Stimulated activated CD8-positive, alpha-beta memory T cell treated with anti-CD3 and anti-CD28 coated beads, Interleukin-7, amount 100 ng/mL, for 48 hours (primary cell): ENCODE measurements around the gene CATSPERD.
A peak's percentile ranks its signal among the peaks of the same experiment; 100 is the strongest.
"Not testable (repeated sequence)": the region's sequence is repeated elsewhere in the genome, so short reads cannot be mapped to it uniquely, and the experiment has no call there.

Source experiments
- DNase-seq, 2 donors: peaks; one replicate each; pipeline ENCODE4 v3.0.0-alpha.2; 2020; ENCODE audit warnings: low read depth in 1 of 2; ENCODE audit errors: extremely low read depth in 1 of 2

The CATSPERD gene

DNA sequence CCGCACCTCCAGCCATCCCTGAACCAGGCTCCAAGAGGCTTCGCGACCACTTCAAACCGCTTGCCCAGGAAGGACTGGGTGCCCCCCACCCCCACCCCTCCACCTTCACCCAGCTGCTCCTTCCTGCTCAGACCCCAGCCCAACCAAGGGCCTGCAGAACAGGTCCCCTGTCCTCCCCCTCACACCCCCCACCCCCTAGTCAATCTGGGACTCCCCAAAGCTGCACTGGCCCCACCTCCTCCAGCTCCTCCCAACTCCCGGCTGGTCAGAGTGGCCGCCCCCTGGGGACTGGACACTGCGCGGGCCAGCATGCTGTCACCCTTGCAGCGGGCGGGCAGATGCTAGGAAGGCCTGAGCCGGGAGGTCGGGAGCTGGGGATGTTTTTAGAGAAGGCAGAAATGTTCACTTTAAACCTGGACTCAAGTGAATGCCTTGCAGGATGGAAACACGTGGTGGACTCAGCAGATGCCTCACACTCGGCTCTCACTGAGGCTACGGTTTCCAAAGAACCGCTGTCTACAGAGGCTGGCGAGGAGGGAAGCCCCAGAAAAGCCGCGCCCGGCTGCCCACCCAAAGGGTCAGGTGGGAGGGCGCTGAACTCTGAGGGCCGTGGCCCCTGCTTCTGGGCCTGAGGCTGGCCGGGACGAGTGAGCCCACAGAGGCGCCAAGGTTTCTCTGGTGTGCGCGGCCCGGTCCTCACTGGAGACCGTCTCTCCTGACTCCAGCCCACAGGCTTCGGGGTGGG is 22.4 kb upstream of the CATSPERD start:
- DNase-seq = no peak

GRCh38 chr19:5698635-5699422 is 21.6 kb upstream of the CATSPERD start:
- no peak for DNase-seq

DNA sequence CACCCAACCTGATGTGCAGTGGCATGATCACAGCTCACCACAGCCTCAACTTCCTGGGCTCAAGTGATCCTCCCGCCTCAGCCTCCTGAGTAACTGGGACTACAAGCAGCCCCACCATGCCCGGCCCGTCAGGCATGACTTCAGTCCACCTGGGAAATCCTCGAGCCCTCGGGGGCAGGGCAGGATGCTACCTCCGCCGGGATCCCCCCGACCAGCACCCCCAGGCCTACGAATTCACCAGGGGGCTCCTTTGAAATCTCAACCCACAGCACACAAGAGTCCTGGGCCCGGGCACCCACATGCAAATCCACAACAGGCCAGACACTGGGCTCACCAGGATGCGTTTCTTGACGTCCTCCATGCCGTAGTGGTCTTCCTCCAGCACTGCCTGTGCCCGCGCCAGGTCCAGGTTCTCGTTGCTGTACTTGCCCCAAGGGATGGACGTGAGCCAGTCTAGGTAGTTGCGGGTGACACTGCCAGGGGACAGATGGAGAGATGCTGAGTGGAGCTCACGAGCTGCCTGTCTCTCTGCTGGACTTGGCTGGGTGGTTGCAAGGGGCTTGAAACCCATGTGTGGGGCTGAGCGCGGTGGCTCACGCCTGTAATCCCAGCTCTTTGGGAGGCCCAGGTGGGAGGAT is 19.9 kb upstream of the CATSPERD start:
- DNase-seq = no peak

GRCh38 chr19:5702053-5702410 is 18.4 kb upstream of the CATSPERD start:
- not testable (repeated sequence) for DNase-seq

DNA sequence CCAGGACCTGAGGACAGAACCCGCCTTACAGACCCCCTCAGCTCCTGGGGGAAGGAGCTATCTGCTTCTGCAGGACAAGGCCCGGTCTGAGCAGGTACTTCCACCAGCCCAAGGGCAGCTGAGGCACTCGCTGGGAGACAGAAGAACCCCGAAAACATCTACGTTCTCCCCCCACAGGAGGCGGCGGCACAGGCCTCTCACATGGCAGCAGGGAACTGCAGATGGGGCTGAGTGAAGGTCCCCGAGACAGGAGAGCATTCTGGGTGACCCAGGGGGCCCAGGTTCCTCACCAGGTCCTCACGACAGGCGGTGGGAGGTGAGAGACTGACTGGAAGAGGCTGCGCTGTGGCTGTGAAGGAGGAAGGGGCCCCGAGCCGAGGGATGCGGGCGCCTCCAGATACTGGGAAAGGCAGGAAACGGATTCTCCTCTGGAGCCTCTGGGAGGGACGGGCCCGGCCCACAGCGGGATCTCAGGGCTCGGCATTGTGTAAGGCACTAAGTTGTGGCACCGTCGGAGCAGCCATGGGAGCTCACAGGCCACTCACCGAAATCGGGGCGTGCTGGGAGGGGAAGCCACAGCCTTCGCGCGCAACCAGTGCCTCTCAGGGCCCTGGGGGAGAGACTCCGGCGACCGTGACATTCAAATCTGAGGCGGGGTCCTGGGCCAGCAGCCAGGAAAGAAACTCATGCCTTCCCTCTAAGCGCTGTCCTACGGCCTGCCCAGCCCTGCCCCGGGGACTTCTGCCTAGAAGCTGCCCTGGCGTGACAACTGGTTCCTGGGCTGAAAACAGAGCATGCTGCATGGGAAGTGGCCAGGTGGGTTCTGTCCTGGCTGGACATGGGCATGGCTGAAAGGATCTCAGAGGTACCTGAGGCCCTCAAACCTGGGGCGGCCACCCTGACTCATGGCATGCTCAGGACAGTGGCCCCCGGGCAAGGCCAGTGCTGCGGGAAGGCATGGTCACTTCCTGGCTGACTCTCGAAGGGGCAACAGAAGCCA is 16.3 kb upstream of the CATSPERD start:
- DNase-seq = no peak

DNA sequence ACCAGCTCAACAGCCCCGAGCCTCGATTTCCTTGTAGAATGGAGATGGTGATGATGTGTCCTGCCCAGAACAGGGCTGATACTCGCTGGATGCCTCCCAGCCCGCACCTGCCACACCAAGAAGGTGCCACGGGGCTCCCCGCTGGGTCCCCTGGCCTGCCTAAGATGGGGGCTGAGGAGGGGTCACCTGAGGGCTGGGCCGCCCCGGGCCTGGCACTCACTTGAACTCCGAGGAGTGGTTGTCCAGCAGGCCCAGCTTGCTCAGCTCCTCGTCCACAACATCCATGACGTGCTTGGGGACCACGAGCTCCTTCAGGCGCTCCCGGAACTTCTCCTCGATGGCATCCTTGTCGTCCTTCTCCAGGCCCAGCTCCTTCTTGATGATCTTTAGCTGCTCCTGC is 14.9 kb upstream of the CATSPERD start:
- DNase-seq = no peak

- DNase-seq = no peak
Observed at GRCh38 chr19:5706876-5707573, 13.4 kb upstream of the CATSPERD start.

DNA sequence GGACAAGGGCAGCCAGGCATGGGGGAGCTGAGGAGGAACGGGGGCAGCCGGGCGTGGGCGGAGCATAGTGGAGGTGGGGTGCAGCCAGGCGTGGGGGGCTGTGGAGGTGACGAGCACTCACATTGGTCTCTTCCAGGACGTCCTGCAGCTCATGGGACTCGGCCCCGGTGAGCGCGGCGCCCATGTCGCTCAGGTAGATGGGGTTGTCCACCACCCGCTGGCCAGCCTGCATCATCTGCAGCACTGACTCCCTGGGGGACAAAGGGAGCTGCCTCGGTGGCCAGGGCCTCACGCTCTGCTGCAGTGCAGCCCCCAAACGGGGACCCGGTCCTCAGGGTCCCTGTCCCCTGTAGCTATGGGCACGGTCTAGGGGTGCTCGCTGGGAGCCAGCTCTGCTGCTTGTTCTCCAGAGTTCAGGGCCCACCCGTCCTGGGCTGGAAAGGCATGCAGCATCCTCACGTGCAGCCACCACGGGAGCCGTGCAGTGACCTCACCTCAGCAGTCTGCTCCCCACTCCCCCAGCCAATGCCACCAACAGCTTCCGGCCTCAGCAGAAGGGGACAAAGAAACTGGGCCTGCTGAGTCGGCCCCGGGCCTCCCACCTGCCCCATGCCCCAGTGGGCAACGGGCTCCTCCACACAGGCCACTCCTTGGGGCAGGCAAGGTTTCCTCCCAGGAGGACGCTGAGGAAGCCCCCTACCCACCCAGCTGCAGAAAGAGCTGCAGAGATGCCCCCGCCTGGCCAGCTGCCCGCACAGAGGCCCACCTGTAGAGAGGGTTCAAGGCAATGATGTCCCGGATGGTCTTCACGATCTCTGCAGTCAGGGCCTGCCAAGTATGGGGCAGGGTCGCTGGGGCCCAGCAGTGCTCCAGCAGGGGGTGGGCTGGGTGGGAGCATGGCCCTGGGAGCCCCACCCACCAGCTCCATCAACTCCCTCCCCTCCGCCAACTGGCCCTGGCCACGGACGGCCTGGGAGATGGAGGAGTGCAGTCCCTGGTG is 12.6 kb upstream of the CATSPERD start:
- no peak for DNase-seq

DNA sequence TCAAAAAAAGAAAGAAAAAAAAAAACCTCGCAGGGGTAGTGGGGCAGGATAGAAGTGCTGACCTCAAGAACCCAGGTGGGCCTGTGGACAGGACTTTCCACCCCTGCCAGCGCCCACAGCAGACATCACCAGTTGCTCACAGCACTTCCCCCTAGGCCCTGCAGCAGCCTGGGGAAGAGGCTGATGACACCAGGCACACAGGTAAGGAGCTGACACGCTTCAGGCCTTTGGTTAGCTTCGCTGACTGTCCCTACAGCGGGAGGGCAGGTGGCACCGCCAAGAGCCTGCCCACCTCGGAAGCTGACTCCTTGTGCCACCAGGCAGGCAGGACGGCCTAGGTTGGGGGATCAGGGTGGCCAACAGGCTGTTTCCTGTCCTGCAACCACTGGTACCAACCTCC is 9.4 kb upstream of the CATSPERD start:
- DNase-seq = no peak

GRCh38 chr19:5711713-5712161 is 8.7 kb upstream of the CATSPERD start:
- no peak for DNase-seq

- no peak for DNase-seq
Observed at GRCh38 chr19:5713228-5713627, 7.2 kb upstream of the CATSPERD start.

DNA sequence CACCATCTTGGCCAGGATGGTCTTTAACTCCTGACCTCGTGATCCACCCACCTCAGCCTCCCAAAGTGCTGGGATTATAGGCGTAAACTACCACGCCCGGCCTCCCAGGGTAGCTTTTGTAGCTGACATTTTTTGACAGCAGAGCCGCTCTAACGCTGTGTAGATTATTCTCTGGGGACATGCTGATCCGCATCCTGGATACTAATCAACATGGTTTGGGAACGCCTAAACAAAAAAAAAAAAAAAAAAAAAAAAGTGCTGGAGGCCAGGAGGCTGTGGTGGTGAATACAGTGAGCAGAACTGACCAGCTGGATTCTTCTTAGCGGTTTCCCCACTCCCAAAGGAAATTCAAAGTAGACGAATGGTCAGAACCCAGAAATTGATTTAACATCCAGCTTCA is 5.6 kb upstream of the CATSPERD start:
- DNase-seq = no peak

DNA sequence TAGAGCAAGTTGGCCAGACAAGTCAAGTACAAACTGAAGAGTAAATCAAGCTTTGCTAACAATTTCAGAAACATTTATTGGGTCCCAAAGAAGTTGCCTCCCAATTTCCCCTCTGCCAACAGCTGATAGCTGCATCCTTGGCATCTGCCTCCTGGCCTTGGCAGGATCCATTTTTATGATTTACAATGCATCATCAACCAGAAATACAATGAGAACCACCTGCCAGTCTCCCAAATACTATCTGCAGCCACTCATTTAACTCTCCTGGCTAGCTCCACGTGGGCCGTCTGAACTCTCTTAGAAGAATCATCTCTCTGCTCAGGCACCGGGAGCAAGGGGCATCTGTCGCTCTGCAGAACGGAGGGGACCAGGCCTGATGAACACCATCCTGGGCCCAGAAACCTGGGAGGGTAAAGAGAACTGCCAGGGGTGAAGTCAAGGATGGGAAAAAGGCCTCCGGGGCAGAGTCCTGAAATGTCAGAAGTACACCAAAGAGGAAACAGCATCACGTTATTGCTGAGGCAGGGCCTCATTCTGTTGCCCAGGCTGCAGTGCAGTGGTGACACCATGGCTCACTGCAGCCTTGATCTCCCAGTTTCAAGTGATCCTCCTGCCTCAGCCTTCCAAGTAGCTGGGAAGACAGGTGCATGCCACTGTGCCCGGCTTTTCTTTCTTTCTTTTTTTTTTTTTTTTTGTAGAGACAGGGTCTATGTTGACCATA is 3.1 kb upstream of the CATSPERD start:
- no peak for DNase-seq

DNA sequence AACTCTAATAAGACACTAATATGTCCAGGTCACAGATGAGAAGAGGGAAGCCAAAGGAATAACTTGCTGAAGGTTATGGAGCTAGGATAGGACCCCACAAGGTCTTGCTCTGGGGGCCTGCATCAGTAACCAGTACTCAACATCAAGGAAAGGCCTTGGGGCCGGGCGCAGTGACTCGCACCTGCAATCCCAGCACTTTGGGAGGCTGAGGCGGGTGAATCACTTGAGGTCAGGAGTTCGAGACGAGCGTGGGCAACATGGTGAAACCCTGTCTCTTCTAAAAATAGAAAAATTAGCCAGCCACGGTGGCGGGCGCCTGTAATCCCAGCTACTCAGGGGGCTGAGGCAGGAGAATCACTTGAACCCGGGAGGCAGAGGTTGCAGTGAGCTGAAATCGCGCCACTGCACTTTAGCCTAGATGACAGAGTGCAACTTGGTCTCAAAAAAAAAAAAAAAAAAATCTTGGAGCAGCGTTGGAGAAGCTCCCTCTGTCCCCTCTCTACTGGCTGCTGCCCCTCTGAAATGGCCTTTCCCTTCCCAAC is 2.3 kb upstream of the CATSPERD start:
- peak; percentile 40 to 73 for DNase-seq

DNA sequence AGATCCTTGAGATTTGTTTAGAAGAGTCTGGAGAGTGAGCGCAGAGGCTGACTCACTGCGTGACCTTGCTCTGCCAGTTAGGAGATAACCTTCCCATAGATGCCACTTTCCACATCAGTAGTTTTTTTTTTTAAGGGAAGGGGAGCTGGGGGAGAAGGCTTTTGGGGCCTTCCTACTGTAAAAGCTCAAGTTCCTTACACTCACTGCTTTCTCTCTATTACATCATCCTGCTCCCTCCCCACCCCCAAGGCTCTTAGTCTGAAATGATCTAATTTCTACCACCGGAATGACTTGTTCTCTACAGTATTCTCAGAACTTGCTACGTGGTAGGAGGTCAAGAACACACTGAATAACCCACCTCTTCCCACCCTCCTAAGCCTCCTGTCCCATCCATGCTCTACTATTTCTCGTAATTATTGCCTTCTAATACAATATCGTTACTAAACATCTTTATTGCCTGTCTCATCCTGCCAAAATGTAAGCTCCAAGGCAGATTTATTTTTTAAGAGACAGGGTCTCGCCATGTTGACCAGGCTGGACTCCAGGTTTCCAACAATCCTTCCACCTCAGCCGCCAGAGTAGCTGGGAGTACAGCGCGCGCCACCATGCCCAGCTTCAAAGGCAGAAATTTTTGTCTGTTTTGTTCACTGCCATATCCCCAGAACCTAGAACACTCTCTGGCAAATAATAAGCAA is 1.7 kb upstream of the CATSPERD start:
- peak in 1 of 2 donors; percentile 60 for DNase-seq

GRCh38 chr19:5719274-5719960 is 1.0 kb upstream of the CATSPERD start:
- no peak for DNase-seq
